A673 (cell line): Measurements from ENCODE around the gene TARBP1. TPM values are rescaled to one million over a fixed set of nuclear protein-coding genes. Genes with fewer than 3 reads are reported as not detected.

Experiments used
- BruUV-seq: library from RNA; stranded (reverse); fragments of 400-500 nt; replicated peaks from 2 replicates; lab custom pipeline; 2021; lab: Mats Ljungman, UMichigan
- CTCF ChIA-PET: fragments of 300-600 bp; sonication (Branson Sonifier 250); formaldehyde crosslinking; loops from one replicate; lab custom pipeline; 2022; ENCODE audit warnings: antibody characterized with exemption; lab: Charles Lee
- POLR2A ChIA-PET: fragments of 300-600 bp; sonication (Branson Sonifier 250); formaldehyde crosslinking; loops from one replicate; lab custom pipeline; 2022; ENCODE audit warnings: antibody characterized with exemption; ENCODE audit not compliant: low non-redundant PET; lab: Charles Lee
- DNase-seq: peaks from one replicate; pipeline ENCODE4 v3.0.0-alpha.2; 2015; ENCODE audit warnings: low spot score
- H3K27ac ChIP-seq: fragments of 200-600 bp; sonication (generic); 2 replicates; pipeline ENCODE4 v1.5.1; 2016; ENCODE audit warnings: mixed run types, low read depth, mild to moderate bottlenecking, mixed read lengths, antibody characterized with exemption, low read length; ENCODE audit not compliant: poor library complexity, severe bottlenecking
- H3K27me3 ChIP-seq: fragments of 200-600 bp; sonication (generic); replicated peaks from 2 replicates; pipeline ENCODE4 v1.6.1; 2017; ENCODE audit warnings: mixed run types, low read depth, mild to moderate bottlenecking, mixed read lengths, antibody characterized with exemption, low read length; ENCODE audit not compliant: insufficient read depth, poor library complexity
- H3K36me3 ChIP-seq: fragments of 200-600 bp; sonication (generic); 2 replicates; pipeline ENCODE4 v1.6.1; 2016; ENCODE audit warnings: mixed run types, mild to moderate bottlenecking, mixed read lengths, antibody characterized with exemption, low read length; ENCODE audit not compliant: insufficient read depth, poor library complexity, severe bottlenecking
- H3K4me1 ChIP-seq: fragments of 200-600 bp; sonication (generic); 2 replicates; pipeline ENCODE4 v1.6.1; 2017; ENCODE audit warnings: mixed run types, mild to moderate bottlenecking, mixed read lengths, antibody characterized with exemption, low read length; ENCODE audit not compliant: insufficient read depth, poor library complexity, severe bottlenecking
- H3K4me3 ChIP-seq: fragments of 200-600 bp; sonication (generic); 2 replicates; pipeline ENCODE4 v1.5.1; 2016; ENCODE audit warnings: low read depth, mixed run types, mild to moderate bottlenecking, mixed read lengths, low read length; ENCODE audit not compliant: poor library complexity, severe bottlenecking
- H3K9me3 ChIP-seq: fragments of 200-600 bp; sonication (generic); 2 replicates; pipeline ENCODE4 v1.6.1; 2016; ENCODE audit warnings: mixed run types, low read depth, mild to moderate bottlenecking, mixed read lengths, antibody characterized with exemption, low read length; ENCODE audit not compliant: poor library complexity, severe bottlenecking
- EZH2 ChIP-seq: fragments of 200-600 bp; sonication (generic); IDR thresholded peaks from 2 replicates; pipeline ENCODE4 v1.6.1; 2017; ENCODE audit warnings: borderline replicate concordance, low read depth, mild to moderate bottlenecking, mixed read lengths, antibody characterized with exemption, low read length; ENCODE audit not compliant: poor library complexity, severe bottlenecking
- intact Hi-C: fragments of 100-400 bp; cut with micrococcal nuclease; formaldehyde crosslinking; loops from one replicate; pipeline ENCODE4 v1.10.0; 2022; ENCODE audit not compliant: unreplicated experiment
- total RNA-seq: library from RNA; stranded (reverse); gene quantifications from 2 replicates; pipeline ENCODE4 v1.2.3, GENCODE V29; 2021
- TF ChIP-seq, protein P1 (sequence below): fragments of 300-800, 200-600 bp; sonication (generic); conservative IDR thresholded peaks from 2 replicates; pipeline ENCODE4 v1.5.1; 2017; ENCODE audit warnings: low read depth, mild to moderate bottlenecking, antibody characterized with exemption, low read length, moderate library complexity, mixed read lengths

TARBP1 gene
- total RNA-seq, 1 experiment from 2014 or later = 28.0 TPM

GRCh38 chr1:234433563-234434285 is 45.3 kb downstream of the TARBP1 start:
- ChIA-PET POLR2A (no interaction called here), CTCF (no interaction called here)
- no peak for TF ChIP-seq EZH2
- TF ChIP-seq, protein P1, sequence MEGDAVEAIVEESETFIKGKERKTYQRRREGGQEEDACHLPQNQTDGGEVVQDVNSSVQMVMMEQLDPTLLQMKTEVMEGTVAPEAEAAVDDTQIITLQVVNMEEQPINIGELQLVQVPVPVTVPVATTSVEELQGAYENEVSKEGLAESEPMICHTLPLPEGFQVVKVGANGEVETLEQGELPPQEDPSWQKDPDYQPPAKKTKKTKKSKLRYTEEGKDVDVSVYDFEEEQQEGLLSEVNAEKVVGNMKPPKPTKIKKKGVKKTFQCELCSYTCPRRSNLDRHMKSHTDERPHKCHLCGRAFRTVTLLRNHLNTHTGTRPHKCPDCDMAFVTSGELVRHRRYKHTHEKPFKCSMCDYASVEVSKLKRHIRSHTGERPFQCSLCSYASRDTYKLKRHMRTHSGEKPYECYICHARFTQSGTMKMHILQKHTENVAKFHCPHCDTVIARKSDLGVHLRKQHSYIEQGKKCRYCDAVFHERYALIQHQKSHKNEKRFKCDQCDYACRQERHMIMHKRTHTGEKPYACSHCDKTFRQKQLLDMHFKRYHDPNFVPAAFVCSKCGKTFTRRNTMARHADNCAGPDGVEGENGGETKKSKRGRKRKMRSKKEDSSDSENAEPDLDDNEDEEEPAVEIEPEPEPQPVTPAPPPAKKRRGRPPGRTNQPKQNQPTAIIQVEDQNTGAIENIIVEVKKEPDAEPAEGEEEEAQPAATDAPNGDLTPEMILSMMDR = no peak
- H3K4me1 ChIP-seq = no peaks in the 10 kb centered on the region
- peaks cover under 1% of the 10 kb centered on the region for H3K9me3 ChIP-seq
- peaks cover 21% of the 10 kb centered on the region for H3K36me3 ChIP-seq
- BruUV-seq = no TSS peak
- no peaks in the 10 kb centered on the region for H3K27me3 ChIP-seq
- H3K27ac ChIP-seq = no peak overlapping the region
- peak; percentile 49 for DNase-seq
- intact Hi-C loops = no loop called here
- no peak overlapping the region for H3K4me3 ChIP-seq

DNA sequence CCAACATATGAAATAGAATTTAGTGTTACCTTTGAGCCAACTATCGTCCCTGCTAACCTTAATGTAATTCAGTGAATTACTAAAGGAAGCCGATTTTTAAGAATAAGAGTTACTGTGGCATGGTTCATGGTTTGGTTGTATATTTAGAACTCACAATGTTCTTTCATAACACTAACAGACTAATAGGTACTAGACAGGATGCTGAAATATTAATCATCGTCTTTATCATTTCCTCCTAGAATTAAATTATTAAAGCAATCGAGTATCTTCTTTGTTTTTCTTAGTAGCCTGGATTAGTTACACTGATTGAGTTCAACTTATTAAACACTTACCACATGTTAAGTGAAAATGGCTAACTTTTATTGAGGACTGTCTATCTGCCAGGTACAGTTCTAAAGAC is 47.7 kb downstream of the TARBP1 start:
- ChIA-PET CTCF (no interaction called here), POLR2A (no interaction called here)
- intact Hi-C loops = no loop called here
- H3K4me3 ChIP-seq = no peak overlapping the region
- TF ChIP-seq, protein P1 = no peak
- TF ChIP-seq EZH2 = no peak
- no peaks in the 10 kb centered on the region for H3K27me3 ChIP-seq
- H3K4me1 ChIP-seq = no peaks in the 10 kb centered on the region
- BruUV-seq = no TSS peak
- peaks cover 39% of the 10 kb centered on the region for H3K36me3 ChIP-seq
- no peak overlapping the region for H3K27ac ChIP-seq
- no peaks in the 10 kb centered on the region for H3K9me3 ChIP-seq
- DNase-seq = no peak

GRCh38 chr1:234430691-234431090 is 48.3 kb downstream of the TARBP1 start:
- BruUV-seq = no TSS peak
- no peak for DNase-seq
- POLR2A ChIA-PET = no interaction called here

More at GRCh38 chr1:234430691-234431090, 48.3 kb downstream of the TARBP1 start:
- CTCF ChIA-PET = no interaction called here
- intact Hi-C loops = no loop called here
- Histone ChIP-seq H3K27ac (no peak overlapping the region), H3K9me3 (no peaks in the 10 kb centered on the region), H3K36me3 (peaks cover 39% of the 10 kb centered on the region), H3K4me3 (no peak overlapping the region), H3K27me3 (no peaks in the 10 kb centered on the region), H3K4me1 (no peaks in the 10 kb centered on the region)
- TF ChIP-seq EZH2 = no peak
- TF ChIP-seq, protein P1 = no peak
